Activated CD4-positive, alpha-beta T cell treated with anti-CD3 and anti-CD28 coated beads for 36 hours (primary cell): Measurements from ENCODE around the gene CHRNB1. TPM values are rescaled to one million over a fixed set of nuclear protein-coding genes. Genes with fewer than 3 reads are reported as not detected.

Source experiments
- ATAC-seq: fragments of 200-7000 bp; cut with Tn5 transposase; one replicate; pipeline ENCODE4 v1.10.0; 2021; ENCODE audit warnings: mild to moderate bottlenecking, moderate library complexity
- CTCF ChIA-PET: fragments of 350-600 bp; sonication (Branson Sonifier 250); formaldehyde crosslinking; loops from one replicate; lab custom pipeline; 2021; ENCODE audit warnings: antibody characterized with exemption; lab: Charles Lee
- POLR2A ChIA-PET: fragments of 350-600 bp; sonication (Branson Sonifier 250); formaldehyde crosslinking; loops from one replicate; lab custom pipeline; 2021; ENCODE audit warnings: antibody characterized with exemption, inconsistent platforms; lab: Charles Lee
- DNase-seq: peaks from one replicate; pipeline ENCODE4 v3.0.0-alpha.2; 2020
- H3K27ac Mint-ChIP-seq: one replicate; pipeline ENCODE4 v1.8.0; 2021; ENCODE audit warnings: mixed read lengths
- H3K27me3 Mint-ChIP-seq: one replicate; pipeline ENCODE4 v1.8.0; 2021; ENCODE audit warnings: mixed read lengths
- H3K36me3 Mint-ChIP-seq: one replicate; pipeline ENCODE4 v1.8.0; 2021; ENCODE audit warnings: low read depth, mixed read lengths
- H3K4me1 Mint-ChIP-seq: one replicate; pipeline ENCODE4 v1.8.0; 2021; ENCODE audit warnings: mixed read lengths
- H3K4me3 Mint-ChIP-seq: one replicate; pipeline ENCODE4 v1.8.0; 2021; ENCODE audit warnings: mild to moderate bottlenecking, moderate library complexity, mixed read lengths
- H3K9me3 Mint-ChIP-seq: one replicate; pipeline ENCODE4 v1.8.0; 2021; ENCODE audit warnings: low read depth, mixed read lengths
- intact Hi-C, 2 experiments: fragments of 100-400 bp; cut with DNase I in 1 of 2; cut with micrococcal nuclease in 1 of 2; formaldehyde crosslinking; loops; one replicate each; pipeline versions ENCODE4 v1.14.2 to v1.15.1; 2022 to 2024; cut with DNase I, micrococcal nuclease
- total RNA-seq, 2 experiments: library from RNA; stranded (reverse); gene quantifications; one replicate each; pipeline ENCODE4 v1.2.3, GENCODE V29; 2021

Gene CHRNB1
- total RNA-seq, 2 experiments from 2014 or later, result 7.8 to 8.7 TPM

GRCh38 chr17:7484067-7484918, 39.4 kb downstream of the CHRNB1 start, which contains the start of gene POLR2A:
Gene POLR2A, plus strand, starts transcription at chr17:7484366.
- H3K4me1 Mint-ChIP-seq, result peaks cover 71% of the 10 kb centered on the region
- H3K36me3 Mint-ChIP-seq, result peaks cover 31% of the 10 kb centered on the region
- no peaks in the 10 kb centered on the region for H3K9me3 Mint-ChIP-seq
- peak within 1 kb of the TSS; percentile 99 for H3K4me3 Mint-ChIP-seq
- peak; percentile 98 for DNase-seq
- peak; percentile 71 for ATAC-seq
- H3K27me3 Mint-ChIP-seq, result no peaks in the 10 kb centered on the region
- ChIA-PET CTCF (interaction anchor here (0.6 to 1.9 kb wide), 5 partner anchors 30 to 817 kb away, joined by 3 to 7 read pairs (median 5); partner anchors contain the start of genes SENP3 and TP53), POLR2A (interaction anchor here (0.6 to 2.2 kb wide), 15 partner anchors 13 to 472 kb away, joined by 3 to 11 read pairs (median 4); partner anchors contain the start of genes CD68, CNTROB, GPS2 and MPDU1)
- peak within 1 kb of the TSS; percentile 100 for H3K27ac Mint-ChIP-seq
- intact Hi-C loops, result loop anchor here (1.0 to 10.0 kb wide), 24 partner anchors 29 to 898 kb away; partner anchors contain the start of genes EIF5A (in 2 of the 2), ELP5 (in 2 of the 2), TMEM102 (in 2 of the 2) and TMEM256 (in 2 of the 2)

GRCh38 chr17:7484919-7485377, 40.1 kb downstream of the CHRNB1 start:
- peak overlapping the region; percentile 100 for H3K27ac Mint-ChIP-seq
- ATAC-seq (no peak), DNase-seq (no peak)
- peaks cover 74% of the 10 kb centered on the region for H3K4me1 Mint-ChIP-seq
- intact Hi-C loops, result loop anchor here (1.0 to 10.0 kb wide), 24 partner anchors 30 to 897 kb away; partner anchors contain the start of genes EIF5A (in 2 of the 2), ELP5 (in 2 of the 2), TMEM102 (in 2 of the 2) and TMEM256 (in 2 of the 2)
- CTCF ChIA-PET, result interaction anchor here (0.6 to 3.5 kb wide), 9 partner anchors 9 to 357 kb away, joined by 3 to 12 read pairs (median 6); partner anchors contain the start of genes SENP3 and TP53
- no peaks in the 10 kb centered on the region for H3K27me3 Mint-ChIP-seq
- H3K36me3 Mint-ChIP-seq, result peaks cover 36% of the 10 kb centered on the region
- POLR2A ChIA-PET, result interaction anchor here (0.6 to 2.4 kb wide), 16 partner anchors 9 to 471 kb away, joined by 3 to 11 read pairs (median 4); partner anchors contain the start of genes CD68, CNTROB, GPS2 and MPDU1
- peak overlapping the region; percentile 99 for H3K4me3 Mint-ChIP-seq
- no peaks in the 10 kb centered on the region for H3K9me3 Mint-ChIP-seq

- no peak for DNase-seq
- intact Hi-C loops, result loop anchor here (10.0 kb wide), 3 partner anchors 359 to 669 kb away; partner anchors contain the start of genes PER1 (in 1 of the 2) and RNASEK (in 1 of the 2)
- Mint-ChIP-seq H3K36me3 (peaks cover 43% of the 10 kb centered on the region), H3K9me3 (no peaks in the 10 kb centered on the region), H3K4me1 (peaks cover 71% of the 10 kb centered on the region), H3K27me3 (no peaks in the 10 kb centered on the region), H3K27ac (peak overlapping the region; percentile 83), H3K4me3 (peak overlapping the region; percentile 99)
- no peak for ATAC-seq
- CTCF ChIA-PET, result interaction anchor here (0.6 to 3.5 kb wide), 12 partner anchors 10 to 124 kb away, joined by 3 to 12 read pairs (median 4); partner anchors contain the start of gene TMEM102
- POLR2A ChIA-PET, result interaction anchor here (0.6 to 2.4 kb wide), 9 partner anchors 10 to 461 kb away, joined by 3 to 10 read pairs (median 4); partner anchors contain the start of gene NEURL4
Measured at GRCh38 chr17:7486181-7486580, 41.3 kb downstream of the CHRNB1 start.

GRCh38 chr17:7490144-7490543, 45.3 kb downstream of the CHRNB1 start:
- peaks cover 76% of the 10 kb centered on the region for H3K4me1 Mint-ChIP-seq
- DNase-seq, result no peak
- H3K36me3 Mint-ChIP-seq, result peaks cover 56% of the 10 kb centered on the region
- intact Hi-C loops, result no loop called here
- ATAC-seq, result no peak
- H3K27me3 Mint-ChIP-seq, result no peaks in the 10 kb centered on the region
- H3K9me3 Mint-ChIP-seq, result no peaks in the 10 kb centered on the region
- no peak overlapping the region for H3K4me3 Mint-ChIP-seq
- CTCF ChIA-PET, result interaction anchor here (1.3 kb wide), 1 partner anchor 71 kb away, joined by 7 read pairs; no protein-coding TSS in a partner anchor
- POLR2A ChIA-PET, result no interaction called here
- H3K27ac Mint-ChIP-seq, result no peak overlapping the region

- POLR2A ChIA-PET, result interaction anchor here (0.7 kb wide), 1 partner anchor 46 kb away, joined by 3 read pairs; no protein-coding TSS in a partner anchor
- H3K36me3 Mint-ChIP-seq, result peaks cover 57% of the 10 kb centered on the region
- CTCF ChIA-PET, result interaction anchor here (0.8 to 1.3 kb wide), 2 partner anchors 23 to 69 kb away, joined by 3 to 7 read pairs; no protein-coding TSS in a partner anchor
- H3K4me3 Mint-ChIP-seq, result no peak overlapping the region
- no peak for ATAC-seq
- intact Hi-C loops, result no loop called here
- no peaks in the 10 kb centered on the region for H3K27me3 Mint-ChIP-seq
- no peak for DNase-seq
- no peaks in the 10 kb centered on the region for H3K9me3 Mint-ChIP-seq
- H3K4me1 Mint-ChIP-seq, result peaks cover 67% of the 10 kb centered on the region
- H3K27ac Mint-ChIP-seq, result peak overlapping the region; percentile 22
Measured at GRCh38 chr17:7491583-7491982, 46.7 kb downstream of the CHRNB1 start.

GRCh38 chr17:7493941-7494340, 49.1 kb downstream of the CHRNB1 start:
- intact Hi-C loops, result no loop called here
- Mint-ChIP-seq H3K36me3 (peaks cover 63% of the 10 kb centered on the region), H3K4me3 (no peak overlapping the region), H3K9me3 (no peaks in the 10 kb centered on the region), H3K27me3 (no peaks in the 10 kb centered on the region), H3K27ac (no peak overlapping the region), H3K4me1 (peaks cover 46% of the 10 kb centered on the region)
- POLR2A ChIA-PET, result interaction anchor here (0.6 kb wide), 1 partner anchor 83 kb away, joined by 3 read pairs; no protein-coding TSS in a partner anchor
- ATAC-seq, result no peak
- DNase-seq, result no peak
- CTCF ChIA-PET, result interaction anchor here (1.0 kb wide), 2 partner anchors 67 to 95 kb away, joined by 3 to 4 read pairs; no protein-coding TSS in a partner anchor

- Mint-ChIP-seq H3K4me3 (no peak overlapping the region), H3K27ac (no peak overlapping the region), H3K4me1 (peaks cover 29% of the 10 kb centered on the region), H3K9me3 (no peaks in the 10 kb centered on the region), H3K27me3 (no peaks in the 10 kb centered on the region), H3K36me3 (peaks cover 63% of the 10 kb centered on the region)
- POLR2A ChIA-PET, result interaction anchor here (0.6 kb wide), 1 partner anchor 215 kb away, joined by 3 read pairs; no protein-coding TSS in a partner anchor
- no peak for ATAC-seq
- intact Hi-C loops, result no loop called here
- CTCF ChIA-PET, result interaction anchor here (1.3 to 2.3 kb wide), 2 partner anchors 10 to 19 kb away, joined by 3 to 10 read pairs; no protein-coding TSS in a partner anchor
- DNase-seq, result no peak
Measured at GRCh38 chr17:7495906-7496434, 51.1 kb downstream of the CHRNB1 start.

GRCh38 chr17:7496470-7497183, 51.8 kb downstream of the CHRNB1 start:
- no peak overlapping the region for H3K27ac Mint-ChIP-seq
- peaks cover 67% of the 10 kb centered on the region for H3K36me3 Mint-ChIP-seq
- ChIA-PET CTCF (interaction anchor here (0.8 to 2.3 kb wide), 2 partner anchors 11 to 93 kb away, joined by 4 to 10 read pairs; partner anchors contain the start of gene SOX15), POLR2A (interaction anchor here (0.6 to 1.8 kb wide), 2 partner anchors 60 to 214 kb away, joined by 3 to 4 read pairs; no protein-coding TSS in a partner anchor)
- intact Hi-C loops, result no loop called here
- H3K27me3 Mint-ChIP-seq, result no peaks in the 10 kb centered on the region
- ATAC-seq (no peak), DNase-seq (no peak)
- no peaks in the 10 kb centered on the region for H3K9me3 Mint-ChIP-seq
- peaks cover 26% of the 10 kb centered on the region for H3K4me1 Mint-ChIP-seq
- H3K4me3 Mint-ChIP-seq, result no peak overlapping the region

GRCh38 chr17:7497228-7497627, 52.4 kb downstream of the CHRNB1 start:
- H3K36me3 Mint-ChIP-seq, result peaks cover 69% of the 10 kb centered on the region
- no peak overlapping the region for H3K27ac Mint-ChIP-seq

GRCh38 chr17:7497636-7498035, 52.8 kb downstream of the CHRNB1 start:
- CTCF ChIA-PET, result interaction anchor here (0.6 to 0.8 kb wide), 2 partner anchors 90 to 92 kb away, joined by 3 to 4 read pairs; partner anchors contain the start of gene SOX15
- H3K9me3 Mint-ChIP-seq, result no peaks in the 10 kb centered on the region
- no peak for ATAC-seq
- peaks cover 18% of the 10 kb centered on the region for H3K4me1 Mint-ChIP-seq
- POLR2A ChIA-PET, result interaction anchor here (0.7 to 1.8 kb wide), 2 partner anchors 13 to 61 kb away, joined by 4 read pairs; no protein-coding TSS in a partner anchor
- intact Hi-C loops, result no loop called here
- H3K27ac Mint-ChIP-seq, result no peak overlapping the region
- H3K27me3 Mint-ChIP-seq, result no peaks in the 10 kb centered on the region
- peaks cover 73% of the 10 kb centered on the region for H3K36me3 Mint-ChIP-seq
- no peak for DNase-seq
- no peak overlapping the region for H3K4me3 Mint-ChIP-seq

More at GRCh38 chr17:7497228-7497627, 52.4 kb downstream of the CHRNB1 start:
- peaks cover 20% of the 10 kb centered on the region for H3K4me1 Mint-ChIP-seq
- H3K4me3 Mint-ChIP-seq, result no peak overlapping the region
- H3K9me3 Mint-ChIP-seq, result no peaks in the 10 kb centered on the region
- H3K27me3 Mint-ChIP-seq, result no peaks in the 10 kb centered on the region
- no peak for ATAC-seq
- POLR2A ChIA-PET, result interaction anchor here (0.7 to 1.8 kb wide), 2 partner anchors 12 to 60 kb away, joined by 4 read pairs; no protein-coding TSS in a partner anchor
- intact Hi-C loops, result no loop called here
- CTCF ChIA-PET, result interaction anchor here (0.8 kb wide), 1 partner anchor 92 kb away, joined by 4 read pairs; the partner anchor contains the start of gene SOX15
- DNase-seq, result no peak
